ENCODE data around the gene RIPOR3. TPM values are rescaled to one million over a fixed set of nuclear protein-coding genes. Genes with fewer than 3 reads are reported as not detected.

RIPOR3 gene
- total RNA-seq, 4 donors from 2014 or later = 1.3 to 9.7 (median 3.3) TPM

- TF ChIP-seq POLR2A (IDR thresholded peaks at IDR 0.05) (no peak), CTCF (IDR thresholded peaks at IDR 0.05) (no peak)
- Histone ChIP-seq H3K9me3 (no peaks in the 10 kb centered on the region), H3K36me3 (no peaks in the 10 kb centered on the region), H3K27ac (no peak overlapping the region), H3K4me1 (peaks cover 0 to 27% (median 3%) of the 10 kb centered on the region in 3 donors), H3K4me3 (peak overlapping the region in 1 of 4 donors; percentile 62), H3K27me3 (peaks cover 0 to 41% (median 0%) of the 10 kb centered on the region in 4 donors)
- no peak for DNase-seq
- 80 to 87% methylated on average over 5 to 8 of the region's 8 CpGs for WGBS, 2 donors
- intact Hi-C loops (cut with DNase I) = no loop called here
Measured at GRCh38 chr20:50688256-50688975, 2.9 kb downstream of the RIPOR3 start.

- intact Hi-C loops (cut with DNase I) = no loop called here
- Histone ChIP-seq H3K9me3 (no peaks in the 10 kb centered on the region), H3K4me3 (no peak overlapping the region), H3K4me1 (peaks cover 0 to 23% (median 3%) of the 10 kb centered on the region in 3 donors), H3K27me3 (peaks cover 0 to 25% (median 0%) of the 10 kb centered on the region in 4 donors), H3K36me3 (no peaks in the 10 kb centered on the region), H3K27ac (no peak overlapping the region)
- 90 to 91% methylated on average over 9 to 10 of the region's 10 CpGs for WGBS, 2 donors
- no peak for DNase-seq
- TF ChIP-seq POLR2A (IDR thresholded peaks at IDR 0.05) (no peak), CTCF (IDR thresholded peaks at IDR 0.05) (no peak)
Measured at GRCh38 chr20:50686821-50687220, 4.5 kb downstream of the RIPOR3 start.

- Histone ChIP-seq H3K9me3 (no peaks in the 10 kb centered on the region), H3K27me3 (no peaks in the 10 kb centered on the region), H3K4me1 (peaks cover 0 to 1% (median 0%) of the 10 kb centered on the region in 3 donors), H3K4me3 (no peak overlapping the region), H3K36me3 (no peaks in the 10 kb centered on the region), H3K27ac (no peak overlapping the region)
- 88 to 94% methylated on average over 3 to 5 of the region's 6 CpGs for WGBS, 2 donors
- TF ChIP-seq CTCF (IDR thresholded peaks at IDR 0.05) (no peak), POLR2A (IDR thresholded peaks at IDR 0.05) (no peak)
- intact Hi-C loops (cut with DNase I) = no loop called here
- DNase-seq = no peak
Measured at GRCh38 chr20:50683570-50683969, 7.8 kb downstream of the RIPOR3 start.

- Histone ChIP-seq H3K27me3 (no peaks in the 10 kb centered on the region), H3K36me3 (no peaks in the 10 kb centered on the region), H3K27ac (no peak overlapping the region), H3K4me1 (peaks cover 0 to 7% (median 3%) of the 10 kb centered on the region in 3 donors), H3K9me3 (no peaks in the 10 kb centered on the region), H3K4me3 (no peak overlapping the region)
- no peak for TF ChIP-seq POLR2A (IDR thresholded peaks at IDR 0.05)
- TF ChIP-seq CTCF (IDR thresholded peaks at IDR 0.05) = no peak
- no peak for DNase-seq
- intact Hi-C loops (cut with DNase I) = no loop called here
- 88 to 96% methylated on average over 8 of the region's 8 CpGs for WGBS, 2 donors
Measured at GRCh38 chr20:50682947-50683530, 8.3 kb downstream of the RIPOR3 start.

GRCh38 chr20:50682065-50682464 lies 9.3 kb downstream of the RIPOR3 start:
- Histone ChIP-seq H3K27me3 (no peaks in the 10 kb centered on the region), H3K4me3 (no peak overlapping the region), H3K9me3 (no peaks in the 10 kb centered on the region), H3K4me1 (peaks cover 0 to 8% (median 4%) of the 10 kb centered on the region in 3 donors), H3K27ac (no peak overlapping the region), H3K36me3 (no peaks in the 10 kb centered on the region)
- TF ChIP-seq CTCF (IDR thresholded peaks at IDR 0.05) = no peak
- TF ChIP-seq POLR2A (IDR thresholded peaks at IDR 0.05) = no peak
- DNase-seq = no peak
- intact Hi-C loops (cut with DNase I) = no loop called here
- WGBS, 2 donors = 57 to 65% methylated on average over 2 of the region's 4 CpGs
